Peyer's patch (tissue), 4 donors: Measurements from ENCODE around the gene CCDC183. TPM values are rescaled to one million over a fixed set of nuclear protein-coding genes. Genes with fewer than 3 reads are reported as not detected.

ENCODE experiments used
- DNase-seq, 3 donors: peaks; one replicate each; pipeline ENCODE4 v3.0.0-alpha.2; 2017 to 2019
- H3K27ac ChIP-seq, 4 donors: fragments of 200-600 bp; sonication (generic); one replicate each; pipeline ENCODE4 v1.5.1; 2016 to 2019
- H3K27me3 ChIP-seq, 2 donors: fragments of 200-600 bp; sonication (generic); one replicate each; pipeline ENCODE4 v1.5.1; 2019
- H3K36me3 ChIP-seq, 3 donors: fragments of 200-600 bp; sonication (generic); one replicate each; pipeline ENCODE4 v1.5.1; 2016 to 2019
- H3K4me1 ChIP-seq, 4 donors: fragments of 200-600 bp; sonication (generic); one replicate each; pipeline ENCODE4 v1.5.1; 2016 to 2019
- H3K4me3 ChIP-seq, 4 donors: fragments of 200-600 bp; sonication (generic); 1 replicate in 3 of 4; 2 replicates in 1 of 4; pipeline ENCODE4 v1.5.1; 2016 to 2019; ENCODE audit warnings: mild to moderate bottlenecking in 1 of 4
- H3K9me3 ChIP-seq, 4 donors: fragments of 200-600 bp; sonication (generic); one replicate each; pipeline ENCODE4 v1.5.1; 2016 to 2019; ENCODE audit warnings: mild to moderate bottlenecking in 1 of 4
- POLR2A ChIP-seq, 2 donors: fragments of 450-650 bp; IDR thresholded peaks; one replicate each; pipeline ENCODE4 v1.5.1; 2017; ENCODE audit warnings: antibody characterized with exemption in 2 of 2, mild to moderate bottlenecking in 2 of 2, moderate library complexity in 2 of 2
- total RNA-seq, 4 donors: library from RNA; depleted of rRNA; stranded (reverse); fragments of >200 nt; gene quantifications; one replicate each; pipeline ENCODE4 v1.1.0, GENCODE V29; 2016
- TF ChIP-seq, protein P1 (sequence below), 6 experiments: fragments of 450-650 bp in 4 of 6; fragments of 200-600 bp in 2 of 6; sonication (generic) in 1 of 6; IDR thresholded peaks; one replicate each; pipeline ENCODE4 v1.5.1; 2017 to 2019; ENCODE audit warnings: antibody characterized with exemption in 6 of 6, mild to moderate bottlenecking in 3 of 6, moderate library complexity in 1 of 6

CCDC183 gene
- total RNA-seq, 4 donors from 2014 or later = 16.6 to 69.9 (median 46.0) TPM

DNA sequence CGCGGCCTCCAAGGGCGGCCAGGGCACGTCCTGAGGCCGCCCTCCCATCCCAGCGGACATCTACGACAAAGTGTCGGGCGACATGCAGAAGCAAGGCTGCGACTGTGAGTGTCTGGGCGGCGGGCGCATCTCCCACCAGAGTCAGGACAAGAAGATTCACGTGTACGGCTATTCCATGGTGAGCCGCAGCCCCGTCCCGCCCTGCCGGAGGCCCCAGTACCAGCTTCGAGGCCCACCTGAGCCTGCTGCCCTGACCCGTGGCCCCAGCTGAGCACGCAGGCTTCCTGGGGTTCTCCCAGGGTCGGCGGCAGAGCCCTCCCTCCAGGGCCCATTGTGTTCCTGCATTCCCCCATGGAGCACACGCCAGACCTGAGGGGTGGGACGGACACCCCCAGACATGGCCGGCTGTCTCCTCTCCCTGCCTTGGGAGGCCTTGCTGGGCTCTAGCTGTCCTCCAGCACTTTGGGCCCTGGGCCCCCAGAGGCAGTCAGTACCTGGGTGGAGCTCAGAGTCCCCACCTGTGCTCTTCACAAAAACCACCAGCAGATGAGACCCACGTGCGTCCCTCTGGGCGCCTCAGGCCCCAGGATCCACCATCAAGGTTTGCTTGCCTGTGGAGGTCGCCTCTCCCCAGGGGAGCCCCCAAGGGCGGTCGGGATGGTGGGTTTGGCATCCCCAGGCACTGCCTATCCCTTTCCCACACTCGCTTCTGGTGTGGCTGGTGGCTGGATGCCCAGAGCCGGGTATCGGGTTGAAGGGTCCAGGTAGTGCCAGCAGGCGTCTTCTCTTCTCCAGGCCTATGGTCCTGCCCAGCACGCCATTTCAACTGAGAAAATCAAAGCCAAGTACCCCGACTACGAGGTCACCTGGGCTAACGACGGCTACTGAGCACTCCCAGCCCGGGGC is 54.1 kb downstream of the CCDC183 start:
- H3K4me1 ChIP-seq = peaks cover 9 to 43% (median 23%) of the 10 kb centered on the region in 4 donors
- H3K36me3 ChIP-seq = peaks cover 0 to 11% (median 0%) of the 10 kb centered on the region in 3 donors
- H3K4me3 ChIP-seq = peak overlapping the region; percentile 73 to 84 (median 78)
- peaks cover 0 to 13% of the 10 kb centered on the region in 2 donors for H3K27me3 ChIP-seq
- no peak for DNase-seq
- H3K27ac ChIP-seq = peak overlapping the region; percentile 85 to 97 (median 92)
- TF ChIP-seq POLR2A (IDR thresholded peaks at IDR 0.05) = no peak
- TF ChIP-seq, protein P1, sequence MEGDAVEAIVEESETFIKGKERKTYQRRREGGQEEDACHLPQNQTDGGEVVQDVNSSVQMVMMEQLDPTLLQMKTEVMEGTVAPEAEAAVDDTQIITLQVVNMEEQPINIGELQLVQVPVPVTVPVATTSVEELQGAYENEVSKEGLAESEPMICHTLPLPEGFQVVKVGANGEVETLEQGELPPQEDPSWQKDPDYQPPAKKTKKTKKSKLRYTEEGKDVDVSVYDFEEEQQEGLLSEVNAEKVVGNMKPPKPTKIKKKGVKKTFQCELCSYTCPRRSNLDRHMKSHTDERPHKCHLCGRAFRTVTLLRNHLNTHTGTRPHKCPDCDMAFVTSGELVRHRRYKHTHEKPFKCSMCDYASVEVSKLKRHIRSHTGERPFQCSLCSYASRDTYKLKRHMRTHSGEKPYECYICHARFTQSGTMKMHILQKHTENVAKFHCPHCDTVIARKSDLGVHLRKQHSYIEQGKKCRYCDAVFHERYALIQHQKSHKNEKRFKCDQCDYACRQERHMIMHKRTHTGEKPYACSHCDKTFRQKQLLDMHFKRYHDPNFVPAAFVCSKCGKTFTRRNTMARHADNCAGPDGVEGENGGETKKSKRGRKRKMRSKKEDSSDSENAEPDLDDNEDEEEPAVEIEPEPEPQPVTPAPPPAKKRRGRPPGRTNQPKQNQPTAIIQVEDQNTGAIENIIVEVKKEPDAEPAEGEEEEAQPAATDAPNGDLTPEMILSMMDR (IDR thresholded peaks at IDR 0.05) = no peak
- no peaks in the 10 kb centered on the region for H3K9me3 ChIP-seq

DNA sequence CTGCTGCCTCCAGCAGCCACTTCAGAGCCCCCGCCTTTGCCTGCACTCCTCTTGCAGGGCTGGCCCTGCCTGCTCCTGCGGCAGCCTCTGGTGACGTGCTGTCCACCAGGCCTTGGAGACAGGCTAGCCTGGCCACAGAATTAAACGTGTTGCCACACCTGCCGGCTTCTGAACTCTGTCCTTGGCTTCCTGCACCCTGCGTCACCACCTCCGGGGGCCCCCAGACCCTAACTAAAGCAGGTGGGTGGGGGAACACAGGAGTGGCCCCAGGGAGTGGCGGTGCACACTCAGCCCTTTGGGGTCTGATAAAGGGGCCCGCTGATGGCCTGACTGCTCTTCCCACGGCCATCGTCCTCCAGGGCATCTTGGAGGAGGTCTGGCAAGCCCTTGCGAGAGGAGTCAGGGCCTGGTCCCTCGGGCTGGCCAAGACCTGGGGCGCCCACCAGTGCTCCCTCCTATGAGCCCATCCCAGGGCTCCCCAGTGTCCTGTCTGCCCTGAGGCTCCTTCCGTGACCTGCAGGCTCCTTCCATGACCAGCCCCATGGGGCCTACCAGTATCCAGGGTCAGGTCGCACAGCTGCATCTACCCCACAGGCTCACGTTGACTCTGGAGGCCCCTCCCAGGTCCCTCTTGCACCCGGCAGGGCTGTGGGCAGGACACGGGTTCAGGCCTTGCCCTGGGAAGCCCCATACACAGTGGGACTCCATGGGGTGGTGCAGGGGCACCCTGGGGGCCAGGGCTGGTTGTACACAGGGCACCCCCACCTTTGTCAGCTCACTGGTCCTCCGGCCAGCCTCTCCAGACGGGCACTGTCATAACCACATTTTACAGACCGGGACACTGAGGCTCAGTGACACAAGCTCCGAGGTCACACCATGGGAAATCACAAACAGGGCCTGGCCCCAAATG is 55.0 kb downstream of the CCDC183 start:
- peak overlapping the region in 1 of 4 donors; percentile 50 for H3K27ac ChIP-seq
- no peak overlapping the region for H3K4me3 ChIP-seq

DNA sequence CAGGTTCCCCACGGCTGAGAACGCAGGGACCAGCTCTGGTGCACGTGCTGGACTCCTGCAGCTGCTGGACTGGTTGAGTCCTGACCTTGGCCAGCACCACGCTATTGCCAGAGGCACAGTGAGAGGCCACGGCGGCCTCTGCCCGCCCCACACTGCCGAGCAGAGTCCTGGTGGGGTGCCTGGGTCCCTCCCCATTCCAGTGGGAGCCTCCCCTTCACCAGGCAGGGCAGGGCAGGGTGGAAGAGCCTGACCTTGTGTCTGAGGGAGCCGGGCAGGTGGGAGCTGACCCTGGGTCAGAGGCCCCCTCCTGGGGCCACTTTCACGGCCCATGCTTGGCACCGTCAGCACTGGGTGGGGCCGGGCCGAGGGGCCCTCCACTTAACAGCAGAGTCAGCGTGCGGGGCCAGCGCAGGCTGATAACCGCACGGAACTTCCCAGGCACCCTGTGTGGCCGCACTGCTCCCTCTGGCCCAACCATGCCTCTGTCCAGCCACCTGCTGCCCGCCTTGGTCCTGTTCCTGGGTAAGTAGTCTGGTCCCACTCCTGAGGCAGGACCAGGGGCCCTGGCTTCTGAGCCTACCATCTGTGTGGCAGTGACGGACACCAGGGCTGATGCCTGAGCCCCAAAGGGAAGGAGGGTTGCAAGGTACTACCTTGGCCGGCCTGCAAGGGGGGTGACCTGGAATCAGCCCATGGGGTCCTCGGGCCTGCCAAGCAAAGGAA is 56.0 kb downstream of the CCDC183 start, which contains the start of gene MAMDC4:
Gene MAMDC4 (plus strand): TSS at position 406 of the 723 bp plus-strand sequence. CDS start 71 bp downstream, at position 477.
- H3K27ac ChIP-seq = peak within 1 kb of the TSS in 1 of 4 donors; percentile 50
- no peaks in the 10 kb centered on the region for H3K9me3 ChIP-seq
- H3K4me3 ChIP-seq = no peak within 1 kb of the TSS
- TF ChIP-seq, protein P1 (IDR thresholded peaks at IDR 0.05) = no peak
- TF ChIP-seq POLR2A (IDR thresholded peaks at IDR 0.05) = peak in 1 of 2 donors; percentile 19
- H3K36me3 ChIP-seq = peaks cover 0 to 11% (median 0%) of the 10 kb centered on the region in 3 donors
- no peaks in the 10 kb centered on the region for H3K27me3 ChIP-seq
- H3K4me1 ChIP-seq = peaks cover 9 to 33% (median 18%) of the 10 kb centered on the region in 4 donors
- DNase-seq = peak in 1 of 3 donors; percentile 62

More for the DNA sequence above, 55.0 kb downstream of the CCDC183 start:
- DNase-seq = no peak
- Histone ChIP-seq H3K36me3 (peaks cover 0 to 11% (median 0%) of the 10 kb centered on the region in 3 donors), H3K9me3 (no peaks in the 10 kb centered on the region), H3K4me1 (peaks cover 9 to 43% (median 23%) of the 10 kb centered on the region in 4 donors), H3K27me3 (peaks cover 0 to 5% of the 10 kb centered on the region in 2 donors)
- TF ChIP-seq, protein P1 (IDR thresholded peaks at IDR 0.05) = no peak
- no peak for TF ChIP-seq POLR2A (IDR thresholded peaks at IDR 0.05)

DNA sequence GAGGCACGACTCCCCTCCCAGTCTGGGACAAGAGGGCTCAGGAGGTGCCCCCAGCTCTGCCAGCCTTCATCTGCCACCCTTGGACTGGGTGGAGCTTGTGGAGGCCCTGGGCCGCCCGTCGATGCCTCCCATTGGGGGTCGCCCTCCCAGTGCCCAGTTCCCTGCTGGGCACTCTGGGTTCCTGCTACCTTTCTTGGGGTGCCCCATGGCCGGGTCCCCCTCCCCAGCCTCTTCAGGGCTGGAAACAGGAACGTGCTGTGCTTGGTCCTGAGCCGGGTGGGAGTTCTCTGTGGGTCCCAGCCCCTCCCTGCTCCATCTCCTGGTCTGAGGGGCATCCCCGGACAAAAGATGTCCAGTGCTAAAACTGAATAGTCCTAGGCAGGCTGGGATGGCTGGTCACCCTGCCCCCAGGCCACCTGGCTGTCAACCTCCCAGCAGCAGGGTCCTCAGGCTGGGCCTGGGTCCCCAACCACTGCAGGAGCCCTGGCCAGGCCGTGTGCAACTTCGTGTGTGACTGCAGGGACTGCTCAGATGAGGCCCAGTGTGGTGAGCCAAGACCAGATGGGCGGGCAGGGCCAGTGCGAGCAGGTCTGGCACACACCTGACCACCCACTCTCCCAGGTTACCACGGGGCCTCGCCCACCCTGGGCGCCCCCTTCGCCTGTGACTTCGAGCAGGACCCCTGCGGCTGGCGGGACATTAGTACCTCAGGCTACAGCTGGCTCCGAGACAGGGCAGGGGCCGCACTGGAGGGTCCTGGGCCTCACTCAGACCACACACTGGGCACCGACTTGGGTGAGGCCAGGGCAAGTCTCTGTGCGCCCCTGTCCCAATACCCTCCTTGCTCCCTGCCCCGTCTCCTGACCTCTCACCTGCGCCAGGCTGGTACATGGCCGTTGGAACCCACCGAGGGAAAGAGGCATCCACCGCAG is 56.8 kb downstream of the CCDC183 start:
- TF ChIP-seq, protein P1 (IDR thresholded peaks at IDR 0.05) = no peak
- no peak for TF ChIP-seq POLR2A (IDR thresholded peaks at IDR 0.05)
- H3K36me3 ChIP-seq = peaks cover 0 to 11% (median 0%) of the 10 kb centered on the region in 3 donors
- peak in 1 of 3 donors; percentile 51 for DNase-seq
- peak overlapping the region in 1 of 4 donors; percentile 50 for H3K27ac ChIP-seq
- no peak overlapping the region for H3K4me3 ChIP-seq
- H3K27me3 ChIP-seq = no peaks in the 10 kb centered on the region
- H3K9me3 ChIP-seq = no peaks in the 10 kb centered on the region
- peaks cover 11 to 37% (median 16%) of the 10 kb centered on the region in 4 donors for H3K4me1 ChIP-seq
